ENCODE measurements around the gene SCAMP5.

- TF ChIP-seq CTCF (conservative IDR thresholded peaks at IDR 0.05 in 1 of 2, IDR thresholded peaks at IDR 0.05 in 1 of 2; ENCODE audit: extremely low read depth in 1 of 2, insufficient read depth in 1 of 2, low read depth in 1 of 2, low read length in 2 of 2) (no peak), EZH2 (IDR thresholded peaks at IDR 0.05; ENCODE audit: borderline replicate concordance, low read length) (no peak)
Observed at GRCh38 chr15:75044258-75044878, 49.0 kb downstream of the SCAMP5 start.
